IPS-20b (cell line): Measurements from ENCODE around the gene TIMP4.

ENCODE experiments used
- H3K27ac ChIP-seq: one replicate; pipeline ENCODE4 v1.5.1; 2013; ENCODE audit warnings: low read length
- H3K27me3 ChIP-seq: 2 replicates; pipeline ENCODE4 v1.6.1; 2013; ENCODE audit warnings: mild to moderate bottlenecking, low read length, inconsistent platforms; ENCODE audit not compliant: insufficient read depth
- H3K36me3 ChIP-seq: 2 replicates; pipeline ENCODE4 v1.6.1; 2013; ENCODE audit warnings: low read depth, mild to moderate bottlenecking, inconsistent platforms, low read length, moderate library complexity; ENCODE audit not compliant: insufficient read depth
- H3K4me1 ChIP-seq: 2 replicates; pipeline ENCODE4 v1.6.1; 2013; ENCODE audit warnings: mild to moderate bottlenecking, control low read depth, inconsistent platforms, low read length, moderate library complexity; ENCODE audit not compliant: insufficient read depth
- H3K4me3 ChIP-seq: 2 replicates; pipeline ENCODE4 v1.5.1; 2013; ENCODE audit warnings: mild to moderate bottlenecking, low read length, inconsistent platforms
- H3K9ac ChIP-seq: 2 replicates; pipeline ENCODE4 v1.6.1; 2013; ENCODE audit warnings: low read depth, mild to moderate bottlenecking, inconsistent platforms, low read length, moderate library complexity
- H3K9me3 ChIP-seq: 2 replicates; pipeline ENCODE4 v1.6.1; 2013; ENCODE audit warnings: mild to moderate bottlenecking, low read depth, low read length, inconsistent platforms; ENCODE audit not compliant: insufficient read depth

Gene TIMP4

DNA sequence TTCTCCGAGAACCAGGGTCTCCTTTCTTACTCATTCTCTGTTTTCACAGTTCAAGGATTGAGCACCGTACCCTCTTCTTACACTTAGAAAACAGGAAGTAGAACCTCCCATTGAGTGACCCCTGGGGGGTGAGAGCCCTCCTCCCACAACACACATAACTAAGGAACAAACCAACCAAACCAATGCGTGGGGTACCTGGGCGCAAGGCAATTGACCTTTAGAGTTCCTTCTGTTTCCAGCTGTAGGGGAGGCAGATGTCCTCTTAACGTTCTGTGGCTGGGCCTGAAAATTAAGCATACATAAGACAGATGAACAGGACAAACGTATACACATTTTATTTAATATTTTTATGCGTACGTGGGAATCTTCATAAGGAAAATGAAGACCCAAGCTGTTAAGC lies 33.5 kb upstream of the TIMP4 start:
- H3K36me3 ChIP-seq = no peaks in the 10 kb centered on the region
- no peaks in the 10 kb centered on the region for H3K27me3 ChIP-seq
- H3K4me1 ChIP-seq = no peaks in the 10 kb centered on the region
- H3K27ac ChIP-seq = no peak overlapping the region
- no peaks in the 10 kb centered on the region for H3K9me3 ChIP-seq
- no peak overlapping the region for H3K4me3 ChIP-seq
- H3K9ac ChIP-seq = no peak overlapping the region

DNA sequence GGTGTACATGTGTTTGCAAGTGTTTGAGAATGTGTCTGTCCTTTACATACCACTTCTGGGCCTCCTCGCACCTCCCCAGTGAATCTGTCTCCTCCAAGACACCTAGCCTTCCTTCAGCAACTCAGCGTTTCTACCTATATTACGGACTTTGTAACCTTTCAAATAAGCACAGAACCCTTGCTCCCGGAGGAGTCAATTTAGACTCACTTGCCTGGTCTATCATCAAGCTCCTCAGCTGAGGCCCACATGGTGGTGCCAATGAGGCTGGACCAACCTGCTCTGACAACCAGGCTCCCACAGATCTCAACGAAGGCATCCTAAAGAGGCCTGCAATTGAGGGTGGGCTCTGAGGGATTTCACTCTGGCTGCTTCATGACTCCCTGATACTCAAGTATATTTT lies 32.8 kb upstream of the TIMP4 start:
- H3K4me3 ChIP-seq = no peak overlapping the region
- no peak overlapping the region for H3K9ac ChIP-seq
- no peaks in the 10 kb centered on the region for H3K27me3 ChIP-seq
- H3K36me3 ChIP-seq = no peaks in the 10 kb centered on the region
- no peak overlapping the region for H3K27ac ChIP-seq
- H3K4me1 ChIP-seq = no peaks in the 10 kb centered on the region
- no peaks in the 10 kb centered on the region for H3K9me3 ChIP-seq

DNA sequence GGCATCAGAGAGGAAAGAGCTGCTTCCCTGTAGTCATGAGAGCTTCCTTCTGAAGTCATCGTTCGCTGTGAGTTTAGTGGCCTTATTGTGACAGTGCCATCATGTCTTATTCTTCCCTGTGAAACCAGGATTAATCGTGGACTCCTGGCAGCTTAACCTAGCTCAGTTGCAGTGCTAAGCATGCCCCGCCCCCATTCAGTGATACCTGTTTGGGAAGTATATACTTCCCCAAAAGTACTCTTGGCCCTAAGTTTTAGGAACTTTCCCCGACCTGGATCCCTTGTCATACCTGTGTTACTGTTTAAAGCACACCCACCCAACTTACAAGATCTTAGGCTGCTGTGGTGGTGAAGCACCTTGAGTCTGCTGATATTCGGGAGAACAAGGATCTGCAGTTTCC lies 32.1 kb upstream of the TIMP4 start:
- Histone ChIP-seq H3K4me1 (no peaks in the 10 kb centered on the region), H3K27ac (no peak overlapping the region), H3K9me3 (no peaks in the 10 kb centered on the region)

DNA sequence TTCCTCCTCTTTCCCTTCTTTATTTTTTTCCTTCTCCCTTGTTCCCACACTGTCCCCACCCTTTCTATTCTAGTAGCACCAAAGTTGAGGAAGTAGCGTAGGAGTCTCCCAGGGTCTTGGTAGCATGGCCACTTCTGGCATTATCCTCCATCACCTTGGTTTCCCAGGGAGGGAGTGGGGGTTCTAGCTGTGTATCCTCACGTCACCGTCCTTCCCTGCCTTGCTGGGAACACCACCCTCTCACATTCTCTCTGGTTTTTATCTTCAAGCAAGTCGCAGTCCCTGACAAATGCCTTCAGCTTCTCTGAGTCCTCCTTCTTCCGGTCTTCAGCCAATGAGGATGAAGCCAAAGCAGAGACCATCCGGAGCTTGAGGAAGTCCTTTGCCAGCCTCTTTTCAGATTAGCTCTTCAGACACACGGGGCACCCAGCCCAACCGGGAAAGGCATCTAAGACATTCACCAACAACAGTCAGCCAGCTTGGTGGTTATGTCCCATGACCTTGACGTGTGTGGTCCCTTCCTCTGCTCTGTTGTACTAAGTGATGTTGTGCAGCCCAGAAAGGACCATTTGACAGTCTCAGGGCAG lies 31.6 kb upstream of the TIMP4 start:
- Histone ChIP-seq H3K27ac (no peak overlapping the region), H3K9ac (no peak overlapping the region), H3K4me1 (no peaks in the 10 kb centered on the region), H3K9me3 (no peaks in the 10 kb centered on the region), H3K4me3 (no peak overlapping the region), H3K27me3 (no peaks in the 10 kb centered on the region), H3K36me3 (no peaks in the 10 kb centered on the region)

More for the DNA sequence above, 32.1 kb upstream of the TIMP4 start:
- Histone ChIP-seq H3K9ac (no peak overlapping the region), H3K27me3 (no peaks in the 10 kb centered on the region), H3K36me3 (no peaks in the 10 kb centered on the region), H3K4me3 (no peak overlapping the region)

DNA sequence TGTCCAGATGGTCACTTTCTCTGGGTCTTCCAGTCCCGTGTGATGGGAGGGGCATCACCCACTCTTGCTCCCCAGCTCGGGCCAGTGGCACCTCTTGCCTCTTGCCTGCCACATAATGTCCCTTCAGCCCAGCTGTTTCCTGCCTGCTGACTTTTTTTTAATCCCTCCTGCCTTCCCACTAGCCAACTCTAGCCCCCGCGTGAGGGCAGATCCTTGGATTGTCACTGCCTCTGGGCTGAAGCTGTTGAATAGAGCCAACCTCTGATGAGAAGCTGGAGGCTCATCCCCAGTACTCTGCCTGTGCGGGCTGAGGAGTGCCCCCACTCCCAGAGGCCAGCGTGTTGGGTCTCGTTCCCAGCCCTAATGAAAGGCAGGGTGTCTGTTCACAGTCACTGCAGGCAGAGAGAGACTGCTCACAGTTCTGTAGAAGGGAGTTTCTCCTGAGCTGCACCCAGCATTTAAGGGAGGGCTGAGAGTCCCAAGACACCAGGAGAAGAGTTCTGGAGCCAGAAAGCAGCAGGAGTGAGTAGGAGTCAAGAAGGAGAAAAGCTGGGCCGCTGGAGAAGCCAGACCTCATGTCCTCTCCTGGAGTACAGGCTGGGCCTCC lies 30.1 kb upstream of the TIMP4 start:
- Histone ChIP-seq H3K4me1 (no peaks in the 10 kb centered on the region), H3K27me3 (no peaks in the 10 kb centered on the region), H3K9ac (no peak overlapping the region), H3K9me3 (no peaks in the 10 kb centered on the region), H3K36me3 (no peaks in the 10 kb centered on the region), H3K4me3 (no peak overlapping the region), H3K27ac (no peak overlapping the region)

DNA sequence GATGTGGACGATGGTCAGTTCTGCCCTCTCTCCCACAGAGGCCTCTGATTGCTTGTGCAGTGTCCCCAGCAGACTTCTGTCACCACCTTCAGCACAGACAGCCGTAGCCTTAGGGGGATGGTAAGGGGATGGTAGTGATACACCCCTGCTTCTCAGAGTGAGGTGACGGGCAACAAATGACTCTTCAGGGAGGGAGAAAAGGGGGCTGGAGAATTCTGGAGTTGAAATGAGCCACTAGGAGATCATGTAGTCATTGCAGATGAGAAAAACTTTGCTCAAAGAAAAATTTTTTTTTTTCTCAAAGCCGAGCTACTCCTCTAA lies 29.6 kb upstream of the TIMP4 start:
- Histone ChIP-seq H3K27ac (no peak overlapping the region), H3K4me1 (no peaks in the 10 kb centered on the region), H3K9me3 (no peaks in the 10 kb centered on the region), H3K9ac (no peak overlapping the region), H3K4me3 (no peak overlapping the region), H3K27me3 (no peaks in the 10 kb centered on the region), H3K36me3 (no peaks in the 10 kb centered on the region)

DNA sequence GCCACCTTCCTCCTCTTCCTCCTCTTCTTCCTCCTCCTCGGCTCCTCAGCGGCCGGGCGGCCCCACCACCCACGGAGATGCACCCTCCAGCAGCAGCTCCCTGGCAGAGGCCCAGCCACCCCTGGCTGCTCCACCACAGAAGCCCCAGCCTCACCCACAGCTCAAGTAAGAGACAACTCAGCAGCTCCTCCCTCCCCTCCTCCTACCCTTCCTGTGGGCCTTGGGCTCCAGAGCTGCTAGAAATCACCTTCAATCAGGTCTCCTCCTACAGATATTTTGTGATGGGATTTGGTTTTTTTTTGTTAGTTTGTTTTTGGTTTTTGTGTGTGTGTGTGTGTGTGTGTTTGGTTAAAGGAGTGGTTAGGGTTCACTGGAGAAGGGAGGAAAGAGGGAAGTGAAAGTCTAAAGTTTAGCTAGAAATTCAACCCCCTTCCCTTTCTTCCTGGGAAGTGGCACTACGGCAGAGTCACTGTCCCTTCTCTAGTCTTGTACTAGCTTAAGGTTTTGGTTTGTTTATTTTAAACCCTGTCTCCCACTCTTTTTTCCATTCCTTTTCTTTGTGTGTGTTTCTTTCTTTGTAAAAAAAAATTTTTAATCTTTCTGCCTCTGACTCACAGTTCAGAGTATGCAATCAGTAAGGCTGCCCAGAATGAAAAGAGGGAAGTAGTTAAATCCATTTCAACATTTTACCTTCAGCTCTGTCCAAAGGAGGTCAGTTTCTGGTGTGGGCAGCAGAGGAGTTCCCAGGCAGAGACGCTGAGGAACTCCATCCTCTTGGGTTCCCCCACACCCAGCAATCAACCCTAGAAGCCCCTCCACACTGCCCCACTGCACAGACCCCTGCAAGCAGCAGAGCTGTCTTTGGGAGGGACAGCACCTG lies 29.0 kb upstream of the TIMP4 start:
- Histone ChIP-seq H3K36me3 (no peaks in the 10 kb centered on the region), H3K4me1 (no peaks in the 10 kb centered on the region), H3K27ac (no peak overlapping the region), H3K27me3 (no peaks in the 10 kb centered on the region), H3K4me3 (no peak overlapping the region), H3K9ac (no peak overlapping the region), H3K9me3 (no peaks in the 10 kb centered on the region)

DNA sequence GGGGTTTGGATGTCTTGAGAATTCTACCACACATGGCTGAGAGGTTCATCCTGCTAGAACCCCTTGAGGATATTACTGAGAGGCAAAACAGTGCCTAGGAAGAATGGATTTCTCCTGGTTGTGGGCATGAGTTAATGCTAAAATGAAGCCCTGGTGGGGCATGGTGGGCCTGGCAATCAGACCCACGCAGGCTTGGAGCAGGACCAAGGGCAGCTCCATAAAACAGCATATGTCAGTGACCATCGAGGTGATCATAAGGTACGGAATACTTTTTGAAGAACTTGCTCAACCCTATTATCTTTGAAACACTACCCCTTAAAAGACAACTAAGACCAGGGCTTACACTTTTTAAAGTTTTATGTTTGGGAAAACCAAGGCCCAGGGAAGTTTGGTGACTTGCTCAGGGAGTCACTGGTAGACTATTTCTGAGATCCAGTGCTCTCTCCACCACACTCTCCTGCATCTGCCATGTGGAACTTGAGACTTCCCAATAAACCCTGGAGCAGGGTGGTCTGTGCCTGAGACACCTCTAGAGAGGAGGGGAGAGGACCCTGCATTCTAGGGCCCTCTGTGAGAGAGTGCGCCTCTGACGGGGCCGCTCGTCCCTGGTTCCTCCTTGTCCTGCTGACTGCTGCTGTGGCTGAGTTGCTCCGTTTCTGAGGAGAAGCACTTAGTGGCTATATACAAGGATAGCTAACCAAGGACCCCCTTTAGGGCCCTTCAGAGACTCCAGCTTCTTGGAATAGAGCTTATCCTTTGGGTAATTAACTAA lies 28.0 kb upstream of the TIMP4 start:
- Histone ChIP-seq H3K4me3 (no peak overlapping the region), H3K27ac (no peak overlapping the region), H3K9me3 (no peaks in the 10 kb centered on the region), H3K4me1 (no peaks in the 10 kb centered on the region), H3K27me3 (no peaks in the 10 kb centered on the region), H3K9ac (no peak overlapping the region), H3K36me3 (no peaks in the 10 kb centered on the region)

DNA sequence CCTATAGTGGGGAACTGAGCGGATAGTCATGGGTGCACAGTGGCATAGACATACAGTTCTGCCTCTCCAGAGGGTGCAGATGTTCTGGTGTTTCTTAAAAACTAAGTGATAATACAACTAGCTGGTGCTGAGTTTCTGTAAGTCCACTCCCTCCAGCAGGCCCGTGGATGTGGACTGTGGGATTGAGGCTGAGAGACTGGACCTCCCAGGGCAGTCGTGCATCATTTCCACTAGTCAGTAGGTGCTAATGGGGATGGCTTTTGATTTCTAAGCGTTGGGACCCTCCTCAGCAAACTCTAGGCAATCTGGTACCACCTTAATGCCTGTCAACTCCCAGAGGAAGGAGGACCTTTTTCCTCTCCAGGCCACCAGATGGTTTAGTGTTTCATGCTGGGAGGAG lies 27.3 kb upstream of the TIMP4 start:
- no peaks in the 10 kb centered on the region for H3K27me3 ChIP-seq
- no peak overlapping the region for H3K9ac ChIP-seq
- H3K27ac ChIP-seq = no peak overlapping the region
- no peaks in the 10 kb centered on the region for H3K4me1 ChIP-seq
- H3K4me3 ChIP-seq = no peak overlapping the region
- no peaks in the 10 kb centered on the region for H3K9me3 ChIP-seq
- no peaks in the 10 kb centered on the region for H3K36me3 ChIP-seq

DNA sequence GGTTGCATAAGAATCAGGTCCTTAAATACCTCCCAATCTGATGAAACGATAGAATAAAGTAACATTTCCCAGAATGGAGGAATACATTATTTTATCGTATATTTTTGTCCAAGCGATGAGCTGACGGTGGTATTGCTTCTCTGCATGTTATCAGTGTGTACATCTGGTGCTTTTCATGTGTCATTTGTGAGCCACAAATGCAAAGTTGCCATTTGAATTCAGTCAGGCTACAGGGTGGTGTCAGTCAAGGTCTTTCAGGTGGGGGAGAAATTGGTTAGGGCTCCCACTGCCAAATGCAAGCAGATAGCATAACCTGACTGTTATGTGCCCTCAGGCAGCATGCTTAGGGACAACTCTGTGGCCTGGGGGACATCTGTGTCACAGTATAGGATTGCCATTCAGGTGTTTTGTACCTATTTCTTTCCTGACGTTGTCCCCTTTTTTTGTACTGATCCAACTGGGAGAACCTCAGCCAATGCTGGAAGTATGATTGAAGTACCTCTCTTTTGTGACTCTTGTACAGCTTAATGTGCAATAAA lies 26.5 kb upstream of the TIMP4 start:
- Histone ChIP-seq H3K27ac (no peak overlapping the region), H3K36me3 (no peaks in the 10 kb centered on the region), H3K27me3 (no peaks in the 10 kb centered on the region), H3K9me3 (no peaks in the 10 kb centered on the region), H3K9ac (no peak overlapping the region), H3K4me1 (no peaks in the 10 kb centered on the region), H3K4me3 (no peak overlapping the region)

DNA sequence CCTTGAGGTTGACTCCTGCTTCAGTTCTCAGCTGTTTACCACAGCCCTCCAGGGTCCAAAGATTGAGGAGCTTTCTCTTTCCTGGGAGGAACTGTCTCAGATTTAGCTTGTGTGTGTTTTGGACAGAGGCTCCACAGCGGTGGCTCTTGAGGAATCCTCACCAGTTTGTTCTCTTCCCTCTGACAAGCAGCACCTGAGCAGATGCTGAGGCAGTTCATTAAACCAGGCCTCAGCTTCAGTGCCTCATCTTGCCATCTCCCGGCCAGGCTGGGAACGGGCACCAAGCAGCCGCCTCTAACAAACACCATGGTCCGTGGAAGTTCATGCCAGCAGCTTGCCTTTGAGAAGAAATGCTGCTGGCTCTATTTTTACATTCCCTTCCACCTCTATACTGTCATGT lies 25.8 kb upstream of the TIMP4 start:
- Histone ChIP-seq H3K4me1 (no peaks in the 10 kb centered on the region), H3K9ac (no peak overlapping the region), H3K27ac (no peak overlapping the region), H3K36me3 (no peaks in the 10 kb centered on the region), H3K4me3 (no peak overlapping the region), H3K9me3 (no peaks in the 10 kb centered on the region), H3K27me3 (no peaks in the 10 kb centered on the region)
